DOHH2 (cell line): ENCODE data around the gene STAT5B.

Experiments used
- H3F3A ChIP-seq: fragments of 200-600 bp; sonication (generic), shearing (Covaris generic); 2 replicates; pipeline ENCODE4 v1.6.0; 2016; ENCODE audit warnings: antibody characterized with exemption, mild to moderate bottlenecking; ENCODE audit not compliant: control insufficient read depth, insufficient read depth
- H3K27ac ChIP-seq: fragments of 200-600 bp; sonication (generic); 2 replicates; pipeline ENCODE4 v1.5.1; 2014; ENCODE audit warnings: low read depth, mild to moderate bottlenecking, low read length, moderate library complexity
- H3K27me3 ChIP-seq: fragments of 200-600 bp; sonication (generic); 2 replicates; pipeline ENCODE4 v1.6.1; 2014; ENCODE audit warnings: mild to moderate bottlenecking, low read length, mixed read lengths; ENCODE audit not compliant: control insufficient read depth
- H3K36me3 ChIP-seq: fragments of 200-600 bp; sonication (generic); 2 replicates; pipeline ENCODE4 v1.6.1; 2014; ENCODE audit warnings: mild to moderate bottlenecking, low read length, moderate library complexity, mixed read lengths; ENCODE audit not compliant: control insufficient read depth
- H3K4me1 ChIP-seq: fragments of 200-600 bp; sonication (generic); 2 replicates; pipeline ENCODE4 v1.6.1; 2014; ENCODE audit warnings: mild to moderate bottlenecking, low read length, mixed read lengths; ENCODE audit not compliant: control insufficient read depth
- H3K4me2 ChIP-seq: fragments of 200-600 bp; sonication (generic); 2 replicates; pipeline ENCODE4 v1.6.0; 2014; ENCODE audit warnings: mild to moderate bottlenecking, low read length, moderate library complexity
- H3K4me3 ChIP-seq: fragments of 200-600 bp; sonication (generic); 2 replicates; pipeline ENCODE4 v1.5.1; 2014; ENCODE audit warnings: mild to moderate bottlenecking, low read length, mixed read lengths
- H3K79me2 ChIP-seq: fragments of 200-600 bp; sonication (generic); 2 replicates; pipeline ENCODE4 v1.6.1; 2014; ENCODE audit warnings: mild to moderate bottlenecking, low read length, mixed read lengths; ENCODE audit not compliant: control insufficient read depth
- H3K9me2 ChIP-seq: fragments of 200-600 bp; sonication (generic); replicated peaks from 2 replicates; pipeline ENCODE4 v1.6.1; 2014; ENCODE audit warnings: mild to moderate bottlenecking, low read length, mixed read lengths; ENCODE audit not compliant: control insufficient read depth
- H3K9me3 ChIP-seq: fragments of 200-600 bp; sonication (generic); 2 replicates; pipeline ENCODE4 v1.6.1; 2014; ENCODE audit warnings: antibody characterized with exemption, low read length, mixed read lengths; ENCODE audit not compliant: control insufficient read depth, insufficient read depth
- H4K20me1 ChIP-seq: fragments of 200-600 bp; sonication (generic); 2 replicates; pipeline ENCODE4 v1.6.0; 2014; ENCODE audit warnings: low read depth, mild to moderate bottlenecking, antibody characterized with exemption, low read length, moderate library complexity; ENCODE audit not compliant: control insufficient read depth, insufficient read depth
- EZH2phosphoT487 ChIP-seq: fragments of 200-600 bp; sonication (generic); IDR thresholded peaks from 2 replicates; pipeline ENCODE4 v1.6.1; 2017; ENCODE audit warnings: borderline replicate concordance, mild to moderate bottlenecking, antibody characterized with exemption, low read length, moderate library complexity, mixed read lengths
- TF ChIP-seq, protein P1 (sequence below): fragments of 200-600 bp; sonication (generic); IDR thresholded peaks from one replicate; pipeline ENCODE4 v1.5.1; 2014; ENCODE audit warnings: antibody characterized with exemption, mild to moderate bottlenecking, low read depth, low read length; ENCODE audit not compliant: poor library complexity, severe bottlenecking

STAT5B gene

DNA sequence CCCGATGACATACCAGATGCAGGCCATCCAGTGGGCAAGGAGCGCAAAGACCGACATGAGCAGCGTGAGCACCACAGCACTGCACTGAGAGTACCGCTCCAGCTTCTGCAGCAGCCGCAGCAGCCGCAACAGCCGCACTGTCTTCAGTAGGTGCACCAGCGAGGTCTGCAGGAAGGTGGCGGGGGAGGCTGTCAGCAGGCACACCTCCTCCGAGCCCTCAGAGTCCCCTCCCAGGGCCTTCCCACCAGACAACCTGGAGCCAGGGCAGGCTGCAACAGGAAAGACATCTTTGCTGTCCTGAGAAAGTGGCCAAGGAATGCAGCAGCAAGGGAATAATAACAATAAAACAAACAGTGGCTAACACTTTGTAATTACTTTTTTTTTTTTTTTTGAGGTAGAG lies 104.4 kb downstream of the STAT5B start:
- TF ChIP-seq, protein P1, sequence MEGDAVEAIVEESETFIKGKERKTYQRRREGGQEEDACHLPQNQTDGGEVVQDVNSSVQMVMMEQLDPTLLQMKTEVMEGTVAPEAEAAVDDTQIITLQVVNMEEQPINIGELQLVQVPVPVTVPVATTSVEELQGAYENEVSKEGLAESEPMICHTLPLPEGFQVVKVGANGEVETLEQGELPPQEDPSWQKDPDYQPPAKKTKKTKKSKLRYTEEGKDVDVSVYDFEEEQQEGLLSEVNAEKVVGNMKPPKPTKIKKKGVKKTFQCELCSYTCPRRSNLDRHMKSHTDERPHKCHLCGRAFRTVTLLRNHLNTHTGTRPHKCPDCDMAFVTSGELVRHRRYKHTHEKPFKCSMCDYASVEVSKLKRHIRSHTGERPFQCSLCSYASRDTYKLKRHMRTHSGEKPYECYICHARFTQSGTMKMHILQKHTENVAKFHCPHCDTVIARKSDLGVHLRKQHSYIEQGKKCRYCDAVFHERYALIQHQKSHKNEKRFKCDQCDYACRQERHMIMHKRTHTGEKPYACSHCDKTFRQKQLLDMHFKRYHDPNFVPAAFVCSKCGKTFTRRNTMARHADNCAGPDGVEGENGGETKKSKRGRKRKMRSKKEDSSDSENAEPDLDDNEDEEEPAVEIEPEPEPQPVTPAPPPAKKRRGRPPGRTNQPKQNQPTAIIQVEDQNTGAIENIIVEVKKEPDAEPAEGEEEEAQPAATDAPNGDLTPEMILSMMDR, result no peak
- no peak for TF ChIP-seq EZH2phosphoT487
- H3K9me3 ChIP-seq, result no peaks in the 10 kb centered on the region
- H3K4me1 ChIP-seq, result no peaks in the 10 kb centered on the region
- H3F3A ChIP-seq, result no peaks in the 10 kb centered on the region
- no peaks in the 10 kb centered on the region for H4K20me1 ChIP-seq
- H3K9me2 ChIP-seq, result no peaks in the 10 kb centered on the region
- H3K27ac ChIP-seq, result no peak overlapping the region
- no peak overlapping the region for H3K4me3 ChIP-seq
- no peaks in the 10 kb centered on the region for H3K79me2 ChIP-seq
- no peaks in the 10 kb centered on the region for H3K27me3 ChIP-seq
- H3K36me3 ChIP-seq, result no peaks in the 10 kb centered on the region
- no peak overlapping the region for H3K4me2 ChIP-seq

DNA sequence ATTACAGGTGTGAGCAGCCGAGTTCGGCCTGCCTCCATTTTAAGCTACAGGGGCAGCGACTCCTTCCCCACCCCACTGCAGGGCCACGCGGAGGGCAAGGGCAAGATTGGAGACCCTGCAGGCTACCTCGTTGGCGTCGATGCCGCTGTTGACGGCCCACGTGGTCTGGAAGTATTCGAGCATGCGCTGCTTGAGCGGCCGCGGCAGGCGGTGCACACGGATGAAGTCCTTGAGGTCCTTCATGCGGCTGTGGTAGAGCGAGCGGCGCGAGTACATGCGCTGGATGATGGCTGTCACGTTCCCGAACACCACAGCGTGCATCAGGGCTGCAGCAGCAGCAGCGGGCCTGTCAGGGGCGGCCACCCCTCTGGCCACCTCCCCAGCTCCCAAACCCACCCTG lies 106.8 kb downstream of the STAT5B start:
- H3K27ac ChIP-seq, result no peak overlapping the region
- no peak overlapping the region for H3K4me3 ChIP-seq
- no peak overlapping the region for H3K4me2 ChIP-seq
- no peaks in the 10 kb centered on the region for H3K36me3 ChIP-seq
- H3K4me1 ChIP-seq, result no peaks in the 10 kb centered on the region
- no peaks in the 10 kb centered on the region for H3K79me2 ChIP-seq
- no peaks in the 10 kb centered on the region for H3K9me2 ChIP-seq
- no peaks in the 10 kb centered on the region for H4K20me1 ChIP-seq
- H3K9me3 ChIP-seq, result no peaks in the 10 kb centered on the region
- H3F3A ChIP-seq, result no peaks in the 10 kb centered on the region
- TF ChIP-seq, protein P1, result no peak
- no peak for TF ChIP-seq EZH2phosphoT487
- H3K27me3 ChIP-seq, result no peaks in the 10 kb centered on the region

DNA sequence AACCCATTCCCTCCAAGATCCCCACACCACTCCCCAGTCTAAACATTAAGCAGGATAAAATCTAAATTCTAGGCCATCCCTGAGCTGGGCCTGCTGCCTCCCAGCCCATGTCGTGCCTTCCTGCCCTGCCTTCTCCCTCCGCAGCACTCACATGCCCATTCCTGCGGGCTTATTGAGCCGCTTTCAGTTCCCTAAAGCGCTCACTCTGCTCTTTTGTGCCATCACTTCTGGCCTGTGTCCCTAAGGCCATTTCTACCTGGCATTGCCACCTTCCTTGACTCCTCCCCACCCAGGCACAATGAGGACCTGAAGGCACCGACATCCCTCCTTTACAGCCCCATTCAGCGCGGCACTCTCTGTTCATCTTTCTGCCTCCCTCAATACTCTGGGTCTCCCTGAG lies 108.4 kb downstream of the STAT5B start:
- H3K4me1 ChIP-seq, result no peaks in the 10 kb centered on the region
- H3K36me3 ChIP-seq, result no peaks in the 10 kb centered on the region
- no peaks in the 10 kb centered on the region for H4K20me1 ChIP-seq
- H3F3A ChIP-seq, result no peaks in the 10 kb centered on the region
- no peak for TF ChIP-seq EZH2phosphoT487
- TF ChIP-seq, protein P1, result no peak
- no peak overlapping the region for H3K4me2 ChIP-seq
- H3K27ac ChIP-seq, result no peak overlapping the region
- no peaks in the 10 kb centered on the region for H3K27me3 ChIP-seq
- H3K4me3 ChIP-seq, result no peak overlapping the region
- H3K79me2 ChIP-seq, result no peaks in the 10 kb centered on the region
- no peaks in the 10 kb centered on the region for H3K9me2 ChIP-seq
- no peaks in the 10 kb centered on the region for H3K9me3 ChIP-seq

DNA sequence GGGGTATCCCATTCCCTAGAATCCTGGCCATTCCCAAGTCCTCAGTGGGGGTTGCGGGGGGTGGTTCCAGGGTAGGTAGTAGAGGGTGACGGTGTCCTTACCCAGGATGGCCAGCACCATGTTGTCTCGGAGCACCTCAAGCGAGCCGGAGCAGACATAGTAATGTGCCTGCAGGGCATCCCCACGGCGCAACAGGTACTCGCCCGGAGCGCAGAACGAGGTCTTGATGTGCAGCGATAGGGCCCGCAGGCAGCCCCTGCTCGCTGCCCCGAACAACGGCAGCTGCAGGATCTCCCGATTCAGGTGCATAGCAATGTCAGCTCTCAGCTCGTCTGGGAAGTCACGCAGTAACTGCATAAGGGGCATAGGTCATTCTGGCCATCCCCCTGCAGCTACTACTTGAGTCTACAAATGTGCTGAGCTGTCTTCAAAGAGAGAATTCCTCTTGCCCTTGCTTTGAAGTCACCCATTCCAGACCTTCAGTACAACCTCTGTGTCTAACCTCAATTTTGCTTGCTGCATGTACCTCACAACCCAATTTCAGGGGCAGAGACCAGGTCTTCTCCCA lies 109.9 kb downstream of the STAT5B start:
- H3F3A ChIP-seq, result no peaks in the 10 kb centered on the region
- H3K27me3 ChIP-seq, result no peaks in the 10 kb centered on the region
- no peaks in the 10 kb centered on the region for H4K20me1 ChIP-seq
- H3K9me2 ChIP-seq, result no peaks in the 10 kb centered on the region
- TF ChIP-seq, protein P1, result no peak
- TF ChIP-seq EZH2phosphoT487, result no peak
- no peak overlapping the region for H3K27ac ChIP-seq
- H3K4me2 ChIP-seq, result no peak overlapping the region
- no peaks in the 10 kb centered on the region for H3K9me3 ChIP-seq
- H3K4me3 ChIP-seq, result no peak overlapping the region
- no peaks in the 10 kb centered on the region for H3K36me3 ChIP-seq
- H3K4me1 ChIP-seq, result no peaks in the 10 kb centered on the region
- H3K79me2 ChIP-seq, result no peaks in the 10 kb centered on the region
